HCT116 (cell line): ENCODE measurements around the gene GPC5. TPM values are rescaled to one million over a fixed set of nuclear protein-coding genes. Genes with fewer than 3 reads are reported as not detected.

Experiments
- ATAC-seq: fragments of 200-7000 bp; cut with Tn5 transposase; 2 replicates; pipeline ENCODE4 v1.9.1; 2020; ENCODE audit warnings: mild to moderate bottlenecking, moderate library complexity
- BruUV-seq: library from RNA; stranded (reverse); fragments of 400-500 nt; replicated peaks from 2 replicates; lab custom pipeline; 2021; lab: Mats Ljungman, UMichigan
- CTCF ChIA-PET: fragments of 300-600 bp; sonication (Branson Sonifier 250); formaldehyde crosslinking; loops from one replicate; lab custom pipeline; 2021; ENCODE audit warnings: antibody characterized with exemption; lab: Charles Lee
- POLR2A ChIA-PET: fragments of 300-600, 350-600 bp; sonication (Branson Sonifier 250); formaldehyde crosslinking; loops from one replicate; lab custom pipeline; 2021; ENCODE audit warnings: antibody characterized with exemption; lab: Charles Lee
- RAD21 ChIA-PET, 2 experiments: fragments of 300-600 bp; sonication (Branson Sonifier 250); formaldehyde crosslinking; loops; one replicate each; lab custom pipeline; 2023; ENCODE audit warnings: low total read pairs in 2 of 2; ENCODE audit not compliant: uncharacterized antibody in 2 of 2, unreplicated experiment in 2 of 2, low non-redundant PET in 1 of 2; lab: Charles Lee
- DNase-seq: peaks from one replicate; pipeline ENCODE4 v3.0.0-alpha.2; 2010; ENCODE audit warnings: low read depth, low spot score
- H2AFZ ChIP-seq: fragments of 200-600 bp; shearing (Covaris generic), sonication (generic); 2 replicates; pipeline ENCODE4 v1.6.1; 2017; ENCODE audit warnings: low read depth, mixed run types, mixed read lengths, antibody characterized with exemption, low read length; ENCODE audit not compliant: poor library complexity, severe bottlenecking
- H3K27ac ChIP-seq: 2 replicates; pipeline ENCODE4 v1.5.1; 2012; ENCODE audit warnings: low read depth, low read length
- H3K27me3 ChIP-seq: fragments of 200-600 bp; sonication (generic); 2 replicates; pipeline ENCODE4 v1.6.1; 2016; ENCODE audit warnings: mixed run types, low read length, mixed read lengths; ENCODE audit not compliant: insufficient read depth
- H3K36me3 ChIP-seq, 2 experiments: fragments of 200-500 bp in 1 of 2; fragments of 200-600 bp in 1 of 2; sonication (Bioruptor generic) in 1 of 2; sonication (generic) in 1 of 2; 2 replicates each; pipeline versions ENCODE4 v1.5.1 to v1.6.1; 2014 to 2016; ENCODE audit warnings: low read length in 2 of 2, inconsistent platforms in 1 of 2, mixed read lengths in 1 of 2, mixed run types in 1 of 2; ENCODE audit not compliant: insufficient read depth in 2 of 2, control insufficient read depth in 1 of 2
- H3K4me1 ChIP-seq, 2 experiments: fragments of 200-600 bp in 1 of 2; sonication (generic) in 1 of 2; 2 replicates each; pipeline versions ENCODE4 v1.5.1 to v1.6.1; 2012 to 2017; ENCODE audit warnings: low read length in 2 of 2, inconsistent platforms in 1 of 2, mild to moderate bottlenecking in 1 of 2, mixed read lengths in 1 of 2, mixed run types in 1 of 2, moderate library complexity in 1 of 2; ENCODE audit not compliant: insufficient read depth in 2 of 2, control insufficient read depth in 1 of 2
- H3K4me2 ChIP-seq: fragments of 200-600 bp; sonication (generic); 2 replicates; pipeline ENCODE4 v1.6.1; 2017; ENCODE audit warnings: mixed run types, low read length, mixed read lengths
- H3K4me3 ChIP-seq, 2 experiments: fragments of 200-600 bp in 1 of 2; sonication (generic) in 1 of 2; replicated peaks in 1 of 2; 2 replicates each; pipeline ENCODE4 v1.5.1; 2011 to 2016; ENCODE audit warnings: low read length in 2 of 2, control low read depth in 1 of 2, low read depth in 1 of 2, mild to moderate bottlenecking in 1 of 2, mixed read lengths in 1 of 2, mixed run types in 1 of 2
- H3K79me2 ChIP-seq: fragments of 200-600 bp; sonication (generic); 2 replicates; pipeline ENCODE4 v1.6.1; 2017; ENCODE audit warnings: mild to moderate bottlenecking, mixed run types, low read length, moderate library complexity, mixed read lengths; ENCODE audit not compliant: insufficient read depth
- H3K9ac ChIP-seq: fragments of 200-600 bp; sonication (generic); 2 replicates; pipeline ENCODE4 v1.6.1; 2016; ENCODE audit warnings: low read length, mixed read lengths
- H3K9me2 ChIP-seq: fragments of 200-600 bp; sonication (generic), shearing (Covaris generic); 2 replicates; pipeline ENCODE4 v1.6.1; 2017; ENCODE audit warnings: mixed run types, mild to moderate bottlenecking, moderate library complexity; ENCODE audit not compliant: insufficient read depth
- H3K9me3 ChIP-seq, 2 experiments: fragments of 200-500 bp in 1 of 2; fragments of 200-600 bp in 1 of 2; sonication (Bioruptor generic) in 1 of 2; sonication (generic) in 1 of 2; 2 replicates each; pipeline ENCODE4 v1.6.1; 2014 to 2017; ENCODE audit warnings: low read length in 2 of 2, mixed read lengths in 2 of 2, inconsistent platforms in 1 of 2, low read depth in 1 of 2, mild to moderate bottlenecking in 1 of 2, mixed run types in 1 of 2, moderate library complexity in 1 of 2; ENCODE audit not compliant: control insufficient read depth in 1 of 2, insufficient read depth in 1 of 2
- H4K20me1 ChIP-seq: fragments of 200-600 bp; sonication (generic), shearing (Covaris generic); 2 replicates; pipeline ENCODE4 v1.6.1; 2017; ENCODE audit warnings: mixed run types, mild to moderate bottlenecking, moderate library complexity; ENCODE audit not compliant: insufficient read depth
- ATF3 ChIP-seq: IDR thresholded peaks from 2 replicates; pipeline ENCODE4 v1.6.1; 2012
- CBX3 ChIP-seq: IDR thresholded peaks from 2 replicates; pipeline ENCODE4 v1.6.1; 2012; ENCODE audit warnings: low read depth
- ELF1 ChIP-seq: IDR thresholded peaks from 2 replicates; pipeline ENCODE4 v1.6.1; 2012; ENCODE audit warnings: low read depth, borderline replicate concordance
- EZH2 ChIP-seq: fragments of 200-600 bp; sonication (generic); IDR thresholded peaks from 2 replicates; pipeline ENCODE4 v1.6.1; 2017; ENCODE audit warnings: antibody characterized with exemption, mixed run types
- EZH2phosphoT487 ChIP-seq: fragments of 200-600 bp; IDR thresholded peaks from 2 replicates; pipeline ENCODE4 v1.6.1; 2018; ENCODE audit warnings: antibody characterized with exemption, borderline replicate concordance
- FOSL1 ChIP-seq: IDR thresholded peaks from 2 replicates; pipeline ENCODE4 v1.6.1; 2012; ENCODE audit warnings: low read depth
- MAX ChIP-seq: IDR thresholded peaks from 2 replicates; pipeline ENCODE4 v1.6.1; 2012
- POLR2A ChIP-seq: IDR thresholded peaks from 2 replicates; pipeline ENCODE4 v1.7.0; 2011; ENCODE audit warnings: borderline replicate concordance; ENCODE audit not compliant: insufficient read depth, insufficient read length; ENCODE audit errors: extremely low read depth
- RAD21 ChIP-seq: IDR thresholded peaks from 2 replicates; pipeline ENCODE4 v1.6.1; 2012; ENCODE audit warnings: low read depth, mild to moderate bottlenecking
- SIN3A ChIP-seq: IDR thresholded peaks from 2 replicates; pipeline ENCODE4 v1.6.1; 2012; ENCODE audit warnings: low read depth
- SRF ChIP-seq: IDR thresholded peaks from 2 replicates; pipeline ENCODE4 v1.6.1; 2012; ENCODE audit warnings: low read depth
- TCF7L2 ChIP-seq: IDR thresholded peaks from 2 replicates; pipeline ENCODE4 v1.7.0; 2011; ENCODE audit warnings: borderline replicate concordance, inconsistent platforms; ENCODE audit not compliant: insufficient read depth, insufficient read length; ENCODE audit errors: extremely low read depth
- ZBTB33 ChIP-seq: IDR thresholded peaks from 2 replicates; pipeline ENCODE4 v1.6.1; 2011; ENCODE audit warnings: mild to moderate bottlenecking, low read length, moderate library complexity; ENCODE audit not compliant: insufficient replicate concordance; ENCODE audit errors: extremely low read depth
- intact Hi-C: fragments of 100-400 bp; cut with micrococcal nuclease; formaldehyde crosslinking; loops from 2 replicates; pipeline ENCODE4 v1.10.0; 2022
- total RNA-seq: library from RNA; stranded (reverse); gene quantifications from one replicate; pipeline ENCODE4 v1.2.1, GENCODE V29; 2021; ENCODE audit not compliant: unreplicated experiment

Gene GPC5
- total RNA-seq, 1 experiment from 2014 or later: not detected

GRCh38 chr13:91802957-91803356, 404.5 kb downstream of the GPC5 start:
- Histone ChIP-seq H3K79me2 (no peaks in the 10 kb centered on the region), H3K27me3 (no peaks in the 10 kb centered on the region)
- ATAC-seq: no peak
- TF ChIP-seq SIN3A (no peak), TCF7L2 (no peak), ZBTB33 (no peak), ELF1 (no peak), MAX (no peak), SRF (no peak), FOSL1 (no peak), EZH2 (no peak), ATF3 (no peak), CBX3 (no peak), EZH2phosphoT487 (no peak), RAD21 (no peak), POLR2A (no peak)
- TF ChIP-seq, all 23 proteins: peak for 0
- Histone ChIP-seq H3K36me3 (no peaks in the 10 kb centered on the region), H3K4me2 (no peak overlapping the region), H3K9ac (no peak overlapping the region), H3K9me2 (no peaks in the 10 kb centered on the region), H3K27ac (no peak overlapping the region), H3K4me3 (no peak overlapping the region), H3K4me1 (no peaks in the 10 kb centered on the region), H2AFZ (no peak overlapping the region), H3K9me3 (peaks cover 0 to 12% of the 10 kb centered on the region in 2 experiments; a peak in 2 of 4 replicates), H4K20me1 (no peaks in the 10 kb centered on the region)
- ChIA-PET RAD21 (no interaction called here), CTCF (no interaction called here), POLR2A (no interaction called here)
- BruUV-seq: no TSS peak
- intact Hi-C loops: no loop called here
- no peak for DNase-seq
